ENCODE measurements around the gene FER.

DNA sequence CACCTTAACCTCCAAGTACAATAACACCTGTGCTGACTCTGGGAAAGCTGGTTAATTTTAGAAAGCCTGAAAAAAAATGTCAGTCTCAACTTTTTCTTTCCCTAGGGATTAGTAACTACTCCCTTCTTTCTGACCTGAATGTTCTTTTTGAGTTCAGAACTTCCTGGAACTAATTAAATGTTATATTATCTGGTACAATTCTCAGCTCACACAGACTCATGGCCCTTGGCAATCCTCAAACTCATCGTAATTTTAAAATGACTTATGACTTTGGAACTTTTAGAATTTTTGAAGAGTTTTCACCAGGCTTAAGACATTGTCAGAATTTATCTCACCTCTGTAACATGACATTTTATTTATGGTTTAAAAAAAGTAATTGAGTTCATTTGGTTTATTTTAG lies 315.0 kb downstream of the FER start:
- TF ChIP-seq, protein P1, sequence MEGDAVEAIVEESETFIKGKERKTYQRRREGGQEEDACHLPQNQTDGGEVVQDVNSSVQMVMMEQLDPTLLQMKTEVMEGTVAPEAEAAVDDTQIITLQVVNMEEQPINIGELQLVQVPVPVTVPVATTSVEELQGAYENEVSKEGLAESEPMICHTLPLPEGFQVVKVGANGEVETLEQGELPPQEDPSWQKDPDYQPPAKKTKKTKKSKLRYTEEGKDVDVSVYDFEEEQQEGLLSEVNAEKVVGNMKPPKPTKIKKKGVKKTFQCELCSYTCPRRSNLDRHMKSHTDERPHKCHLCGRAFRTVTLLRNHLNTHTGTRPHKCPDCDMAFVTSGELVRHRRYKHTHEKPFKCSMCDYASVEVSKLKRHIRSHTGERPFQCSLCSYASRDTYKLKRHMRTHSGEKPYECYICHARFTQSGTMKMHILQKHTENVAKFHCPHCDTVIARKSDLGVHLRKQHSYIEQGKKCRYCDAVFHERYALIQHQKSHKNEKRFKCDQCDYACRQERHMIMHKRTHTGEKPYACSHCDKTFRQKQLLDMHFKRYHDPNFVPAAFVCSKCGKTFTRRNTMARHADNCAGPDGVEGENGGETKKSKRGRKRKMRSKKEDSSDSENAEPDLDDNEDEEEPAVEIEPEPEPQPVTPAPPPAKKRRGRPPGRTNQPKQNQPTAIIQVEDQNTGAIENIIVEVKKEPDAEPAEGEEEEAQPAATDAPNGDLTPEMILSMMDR (optimal IDR thresholded peaks at IDR 0.05 in 1 of 3, IDR thresholded peaks at IDR 0.05 in 1 of 3, conservative IDR thresholded peaks at IDR 0.05 in 1 of 3; ENCODE audit: extremely low read depth in 1 of 3, insufficient read depth in 2 of 3, low read length in 3 of 3), result no peak
- no peak for TF ChIP-seq EZH2 (IDR thresholded peaks at IDR 0.05; ENCODE audit: low read length)

All from keratinocyte (primary cell).